H1 (cell line): ENCODE measurements around the gene PNPLA8. TPM values are rescaled to one million over a fixed set of nuclear protein-coding genes. Genes with fewer than 3 reads are reported as not detected.
"Not testable (repeated sequence)": the region's sequence is repeated elsewhere in the genome, so short reads cannot be mapped to it uniquely, and the experiment has no call there.

Source experiments
- CTCF ChIA-PET: fragments of 300-600 bp; sonication (Branson Sonifier 250); formaldehyde crosslinking; loops from one replicate; lab custom pipeline; 2021; ENCODE audit not compliant: partially characterized antibody; lab: Charles Lee
- POLR2A ChIA-PET: fragments of 300-600 bp; sonication (Branson Sonifier 250); formaldehyde crosslinking; loops from one replicate; lab custom pipeline; 2021; ENCODE audit warnings: inconsistent platforms; ENCODE audit not compliant: partially characterized antibody; lab: Charles Lee
- DNase-seq, 2 experiments: peaks; one replicate each; pipeline versions ENCODE4 v3.0.0 to v3.0.0-alpha.2; 2010 to 2022; ENCODE audit warnings: low spot score in 2 of 2, low read depth in 1 of 2, mixed read lengths in 1 of 2
- FAIRE-seq: peaks from 2 replicates; lab custom pipeline; 2011; peaks lifted over from hg19 to GRCh38; lab: Jason Lieb, UNC
- H2AFZ ChIP-seq: 2 replicates; pipeline ENCODE4 v1.8.1; 2012; ENCODE audit warnings: low read length, inconsistent platforms
- H2AK5ac ChIP-seq: 2 replicates; pipeline ENCODE4 v1.6.1; 2013; ENCODE audit warnings: low read depth, low read length
- H2BK120ac ChIP-seq: replicated peaks from 2 replicates; pipeline ENCODE3; 2013; ENCODE audit warnings: low read depth, low read length, inconsistent platforms
- H2BK12ac ChIP-seq: 2 replicates; pipeline ENCODE4 v1.6.1; 2013; ENCODE audit warnings: low read depth, low read length
- H2BK15ac ChIP-seq: 2 replicates; pipeline ENCODE4 v1.6.1; 2013; ENCODE audit warnings: low read length
- H2BK20ac ChIP-seq: 2 replicates; pipeline ENCODE4 v1.6.1; 2013; ENCODE audit warnings: low read length
- H2BK5ac ChIP-seq: 2 replicates; pipeline ENCODE4 v1.6.1; 2013; ENCODE audit warnings: low read depth, low read length
- H3K14ac ChIP-seq: 2 replicates; pipeline ENCODE4 v1.6.1; 2013; ENCODE audit warnings: inconsistent platforms; ENCODE audit not compliant: insufficient read length
- H3K18ac ChIP-seq: 2 replicates; pipeline ENCODE4 v1.6.1; 2013; ENCODE audit warnings: low read length; ENCODE audit errors: extremely low read depth
- H3K23ac ChIP-seq: 2 replicates; pipeline ENCODE4 v1.6.1; 2013; ENCODE audit warnings: inconsistent platforms; ENCODE audit not compliant: insufficient read length
- H3K23me2 ChIP-seq: 2 replicates; pipeline ENCODE4 v1.6.1; 2013; ENCODE audit warnings: low read depth, low read length
- H3K27ac ChIP-seq: 2 replicates; pipeline ENCODE4 v1.6.1; 2011; ENCODE audit warnings: low read depth, low read length, inconsistent platforms
- H3K27me3 ChIP-seq, 4 experiments: replicated peaks in 1 of 4; 1 replicate in 1 of 4; 2 replicates in 3 of 4; pipeline versions ENCODE4 v1.6.1 to v1.8.1; 2011 to 2013; ENCODE audit warnings: low read length in 3 of 4, mild to moderate bottlenecking in 3 of 4, inconsistent platforms in 2 of 4, mixed read lengths in 2 of 4, moderate library complexity in 1 of 4; ENCODE audit not compliant: control insufficient read depth in 3 of 4, insufficient read depth in 3 of 4; ENCODE audit errors: extremely low read depth in 1 of 4
- H3K36me3 ChIP-seq, 4 experiments: 2 replicates each; pipeline versions ENCODE4 v1.6.1 to v1.8.1; 2011 to 2013; ENCODE audit warnings: mild to moderate bottlenecking in 4 of 4, low read length in 3 of 4, moderate library complexity in 2 of 4, control low read depth in 1 of 4, inconsistent platforms in 1 of 4; ENCODE audit not compliant: insufficient read depth in 4 of 4, control insufficient read depth in 2 of 4
- H3K4ac ChIP-seq: replicated peaks from 2 replicates; pipeline ENCODE3; 2013; ENCODE audit warnings: low read length, low read depth, mixed read lengths, inconsistent platforms; ENCODE audit not compliant: insufficient read length
- H3K4me1 ChIP-seq, 4 experiments: replicated peaks in 1 of 4; 1 replicate in 1 of 4; 2 replicates in 3 of 4; pipeline versions ENCODE4 v1.6.1 to v1.8.1; 2011 to 2013; ENCODE audit warnings: low read length in 3 of 4, inconsistent platforms in 2 of 4, mixed read lengths in 1 of 4; ENCODE audit not compliant: insufficient read depth in 4 of 4, control insufficient read depth in 3 of 4
- H3K4me2 ChIP-seq, 2 experiments: 2 replicates each; pipeline versions ENCODE4 v1.6.1 to v1.8.1; 2011 to 2013; ENCODE audit warnings: low read depth in 2 of 2, low read length in 2 of 2, control low read depth in 1 of 2, inconsistent platforms in 1 of 2, mild to moderate bottlenecking in 1 of 2; ENCODE audit not compliant: insufficient read depth in 1 of 2
- H3K4me3 ChIP-seq, 4 experiments: fragments of 200-600, 300-600 bp in 1 of 4; sonication (generic), shearing (Covaris generic), sonication (Bioruptor Twin) in 1 of 4; 2 replicates each; pipeline versions ENCODE4 v1.5.1 to v1.8.1; 2011 to 2016; ENCODE audit warnings: low read length in 4 of 4, low read depth in 3 of 4, control low read depth in 2 of 4, inconsistent platforms in 2 of 4, mild to moderate bottlenecking in 2 of 4, mixed read lengths in 1 of 4, moderate library complexity in 1 of 4; ENCODE audit not compliant: insufficient read depth in 2 of 4; ENCODE audit errors: extremely low read depth in 1 of 4
- H3K56ac ChIP-seq: replicated peaks from 2 replicates; pipeline ENCODE3; 2013; ENCODE audit warnings: low read depth, mild to moderate bottlenecking, mixed read lengths, low read length, inconsistent platforms; ENCODE audit not compliant: insufficient read length
- H3K79me1 ChIP-seq: 2 replicates; pipeline ENCODE4 v1.6.1; 2013; ENCODE audit warnings: low read depth, low read length, control low read depth
- H3K79me2 ChIP-seq, 2 experiments: 2 replicates each; pipeline versions ENCODE4 v1.6.1 to v1.8.1; 2012 to 2013; ENCODE audit warnings: low read length in 2 of 2, mild to moderate bottlenecking in 2 of 2, inconsistent platforms in 1 of 2; ENCODE audit not compliant: insufficient read depth in 2 of 2, control insufficient read depth in 1 of 2
- H3K9ac ChIP-seq, 4 experiments: replicated peaks in 1 of 4; 1 replicate in 1 of 4; 2 replicates in 3 of 4; pipeline versions ENCODE4 v1.6.1 to v1.8.1; 2011 to 2013; ENCODE audit warnings: low read depth in 3 of 4, low read length in 3 of 4, control low read depth in 2 of 4, mild to moderate bottlenecking in 2 of 4, moderate library complexity in 2 of 4, inconsistent platforms in 1 of 4; ENCODE audit errors: extremely low read depth in 1 of 4
- H3K9me3 ChIP-seq, 2 experiments: 2 replicates each; pipeline versions ENCODE4 v1.6.1 to v1.8.1; 2012 to 2013; ENCODE audit warnings: mild to moderate bottlenecking in 2 of 2, moderate library complexity in 2 of 2, control low read depth in 1 of 2, inconsistent platforms in 1 of 2, low read depth in 1 of 2, low read length in 1 of 2, mixed read lengths in 1 of 2; ENCODE audit not compliant: insufficient read depth in 2 of 2
- H4K20me1 ChIP-seq, 2 experiments: replicated peaks in 1 of 2; 2 replicates each; pipeline versions ENCODE3 to v1.8.1; 2011 to 2013; ENCODE audit warnings: inconsistent platforms in 2 of 2, low read length in 2 of 2, mild to moderate bottlenecking in 1 of 2; ENCODE audit not compliant: insufficient read depth in 2 of 2, control insufficient read depth in 1 of 2
- H4K5ac ChIP-seq: 2 replicates; pipeline ENCODE4 v1.6.1; 2013; ENCODE audit warnings: low read length, low read depth, mixed read lengths, inconsistent platforms; ENCODE audit not compliant: insufficient read length
- H4K8ac ChIP-seq: 2 replicates; pipeline ENCODE4 v1.8.0; 2013; ENCODE audit warnings: mild to moderate bottlenecking, moderate library complexity, low read length, inconsistent platforms; ENCODE audit not compliant: insufficient read depth; ENCODE audit errors: extremely low read depth
- H4K91ac ChIP-seq: replicated peaks from 2 replicates; pipeline ENCODE3; 2013; ENCODE audit warnings: low read length, mixed read lengths, inconsistent platforms; ENCODE audit not compliant: insufficient read length
- JUND ChIP-seq: IDR thresholded peaks from 2 replicates; pipeline ENCODE4 v1.6.1; 2011; ENCODE audit warnings: mild to moderate bottlenecking, improper control_type of control experiment, low read length
- ZNF274 ChIP-seq: IDR thresholded peaks from 2 replicates; pipeline ENCODE4 v1.7.0; 2012; ENCODE audit warnings: low read length, borderline replicate concordance; ENCODE audit errors: extremely low read depth
- WGBS, 2 experiments: shearing (Covaris generic) in 1 of 2; methylation state at CpG; one replicate each; pipeline versions ENCODE4 v1.1.6 to v1.1.7; 2013 to 2015; ENCODE audit warnings: low lambda C conversion rate in 2 of 2, mixed read lengths in 2 of 2, inconsistent platforms in 1 of 2, low coverage in 1 of 2, missing lambda C conversion rate in 1 of 2; ENCODE audit not compliant: insufficient replicate concordance in 2 of 2, insufficient coverage in 1 of 2, insufficient read length in 1 of 2; ENCODE audit errors: extremely low coverage in 1 of 2, missing lambda C conversion rate in 1 of 2; 5-methylcytosine and 5-hydroxymethylcytosine counted together
- polyA plus RNA-seq, 7 experiments: library from polyadenylated mRNA; depleted of rRNA in 3 of 7; stranded (reverse) in 5 of 7; unstranded in 2 of 7; fragments of >200 nt in 5 of 7; fragments of 200-250 nt in 2 of 7; gene quantifications; 1 replicate in 5 of 7; 2 replicates in 1 of 7; 4 replicates in 1 of 7; pipeline versions ENCODE4 v1.2.1 to v1.2.3, GENCODE V29; 2011 to 2013; ENCODE audit warnings: missing spikeins in 2 of 7, mixed read lengths in 2 of 7
- total RNA-seq: library from RNA; stranded (reverse); fragmentation: NEBNext Ultra II Directional; extraction: Animal tissue kit (Norgen Biotek cat#: 25700); gene quantifications from 2 replicates; pipeline ENCODE4 v1.2.1, GENCODE V29; 2021

PNPLA8 gene
- total and polyA plus RNA-seq, 2 of the 8 experiments (the other 6 are each of a cell fraction or from before 2014, with no cell fraction given): 3.8 to 11.2 TPM

DNA sequence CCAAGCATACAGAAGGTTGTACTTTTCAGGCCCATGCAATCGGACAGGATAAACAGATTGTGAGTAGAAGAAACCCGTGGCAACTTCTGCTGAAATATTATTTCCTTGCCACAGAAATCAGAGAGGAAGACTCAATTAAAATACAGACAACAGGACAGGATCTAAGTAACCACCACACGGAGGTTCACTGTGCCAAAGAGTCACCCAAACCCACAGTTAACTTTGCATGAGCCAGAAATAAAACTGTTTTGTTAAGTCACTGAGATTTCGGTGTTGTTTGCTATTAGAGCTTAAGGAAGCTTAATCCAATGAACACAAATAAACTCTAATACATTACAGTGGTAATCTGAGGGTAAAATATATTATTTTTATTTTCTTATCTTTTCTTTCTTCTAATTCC, 14.0 kb downstream of the PNPLA8 start (continued):
- TF ChIP-seq JUND: no peak
- TF ChIP-seq ZNF274: no peak

DNA sequence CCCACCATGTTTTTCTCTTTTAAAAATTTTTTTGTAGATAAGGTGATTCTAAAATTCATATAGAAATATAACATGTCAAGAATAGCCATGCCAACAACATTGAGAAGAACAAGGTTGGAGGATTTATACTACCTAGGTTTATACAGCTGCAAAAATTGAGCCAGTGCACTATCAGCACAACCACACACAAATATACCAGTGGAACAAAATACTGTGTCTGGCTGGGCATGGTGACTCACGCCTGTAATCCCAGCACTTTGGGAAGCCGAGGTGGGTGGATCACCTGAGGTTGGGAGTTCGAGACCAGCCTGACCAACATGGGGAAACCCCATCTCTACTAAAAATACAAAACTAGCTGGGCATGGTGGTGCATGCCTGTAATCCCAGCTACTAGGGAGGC, 21.4 kb downstream of the PNPLA8 start:
- H2BK120ac ChIP-seq, H4K20me1 ChIP-seq, H2BK20ac ChIP-seq, DNase-seq, H2BK5ac ChIP-seq, H3K27me3 ChIP-seq, H3K18ac ChIP-seq, H3K23me2 ChIP-seq, H4K91ac ChIP-seq, H3K79me2 ChIP-seq, H4K5ac ChIP-seq, H3K56ac ChIP-seq, H3K27ac ChIP-seq, H3K9ac ChIP-seq, H3K4me1 ChIP-seq, H3K9me3 ChIP-seq, H2AFZ ChIP-seq, H2BK12ac ChIP-seq, H3K23ac ChIP-seq, H3K79me1 ChIP-seq, H3K4me3 ChIP-seq, H3K14ac ChIP-seq, FAIRE-seq, H2AK5ac ChIP-seq, H3K4ac ChIP-seq, H2BK15ac ChIP-seq, H3K4me2 ChIP-seq, H4K8ac ChIP-seq: not testable (repeated sequence)
- 91% methylated on average over 3 of the region's 3 CpGs; no CpG with 5 or more reads in 1 of the 2 experiments for WGBS, 2 experiments
- POLR2A ChIA-PET: interaction anchor here (0.9 kb wide), 1 partner anchor 19 kb away, joined by 3 read pairs; no protein-coding TSS in a partner anchor
- peaks cover 0 to 11% (median 0%) of the 10 kb centered on the region in 4 experiments; a peak in 2 of 8 replicates for H3K36me3 ChIP-seq
- CTCF ChIA-PET: interaction anchor here (1.0 to 1.7 kb wide), 2 partner anchors 50 to 51 kb away, joined by 3 to 4 read pairs; no protein-coding TSS in a partner anchor
